ENCODE results near the gene MAPKAPK3.

GRCh38 chr3:50616770-50617095 is 218 bp upstream of the MAPKAPK3 start:
- no peak for TF ChIP-seq CTCF (IDR thresholded peaks at IDR 0.05)
- TF ChIP-seq POLR2A (IDR thresholded peaks at IDR 0.05), result peak; percentile 19 to 74
